ENCODE measurements around the gene TMEM145.
"Not testable (repeated sequence)": the region's sequence is repeated elsewhere in the genome, so short reads cannot be mapped to it uniquely, and the experiment has no call there.

TMEM145 gene

GRCh38 chr19:42315024-42315423 lies 1.9 kb downstream of the TMEM145 start:
- DNase-seq (ENCODE audit: low read depth) = no peak

GRCh38 chr19:42316223-42317211 lies 3.4 kb downstream of the TMEM145 start:
- DNase-seq (ENCODE audit: low read depth) = no peak

- DNase-seq (ENCODE audit: low read depth) = no peak
Observed at GRCh38 chr19:42317535-42317934, 4.4 kb downstream of the TMEM145 start.

- no peak for DNase-seq (ENCODE audit: low read depth)
Observed at GRCh38 chr19:42322305-42322704, 9.2 kb downstream of the TMEM145 start.

GRCh38 chr19:42323473-42323851 lies 10.4 kb downstream of the TMEM145 start:
- DNase-seq (ENCODE audit: low read depth) = no peak

- DNase-seq (ENCODE audit: low read depth) = no peak
Observed at GRCh38 chr19:42323852-42324654, 10.9 kb downstream of the TMEM145 start.

GRCh38 chr19:42324655-42325307 lies 11.7 kb downstream of the TMEM145 start:
- DNase-seq (ENCODE audit: low read depth) = no peak

- peak; percentile 97 for DNase-seq (ENCODE audit: low read depth)
Observed at GRCh38 chr19:42325308-42325895, 12.3 kb downstream of the TMEM145 start, which contains the start of gene MEGF8. Gene MEGF8, plus strand, starts transcription at chr19:42325635. Its CDS starts 609 bp downstream, at chr19:42326244.

- DNase-seq (ENCODE audit: low read depth) = no peak
Observed at GRCh38 chr19:42325896-42326771, 13.0 kb downstream of the TMEM145 start.

- no peak for DNase-seq (ENCODE audit: low read depth)
Observed at GRCh38 chr19:42326969-42327368, 13.9 kb downstream of the TMEM145 start.

GRCh38 chr19:42327381-42327780 lies 14.3 kb downstream of the TMEM145 start:
- no peak for DNase-seq (ENCODE audit: low read depth)

GRCh38 chr19:42328106-42328505 lies 15.0 kb downstream of the TMEM145 start:
- no peak for DNase-seq (ENCODE audit: low read depth)

- no peak for DNase-seq (ENCODE audit: low read depth)
Observed at GRCh38 chr19:42328854-42329253, 15.7 kb downstream of the TMEM145 start.

- DNase-seq (ENCODE audit: low read depth) = no peak
Observed at GRCh38 chr19:42330241-42330711, 17.2 kb downstream of the TMEM145 start.

- DNase-seq (ENCODE audit: low read depth) = not testable (repeated sequence)
Observed at GRCh38 chr19:42331333-42331732, 18.2 kb downstream of the TMEM145 start.

GRCh38 chr19:42332059-42332458 lies 18.9 kb downstream of the TMEM145 start:
- no peak for DNase-seq (ENCODE audit: low read depth)

- no peak for DNase-seq (ENCODE audit: low read depth)
Observed at GRCh38 chr19:42333018-42333417, 19.9 kb downstream of the TMEM145 start.

- DNase-seq (ENCODE audit: low read depth) = no peak
Observed at GRCh38 chr19:42333975-42334696, 21.0 kb downstream of the TMEM145 start.

- no peak for DNase-seq (ENCODE audit: low read depth)
Observed at GRCh38 chr19:42334697-42335373, 21.7 kb downstream of the TMEM145 start.
